NCI-H345 treated with DMSO at 0.1 percent for 48 hours (cell line): ENCODE data around the gene MALAT1.

Source experiments
- DNase-seq: peaks from one replicate; lab custom pipeline; 2025; ENCODE audit not compliant: unreplicated experiment; lab: John Stamatoyannopoulos, UW

MALAT1 gene

DNA sequence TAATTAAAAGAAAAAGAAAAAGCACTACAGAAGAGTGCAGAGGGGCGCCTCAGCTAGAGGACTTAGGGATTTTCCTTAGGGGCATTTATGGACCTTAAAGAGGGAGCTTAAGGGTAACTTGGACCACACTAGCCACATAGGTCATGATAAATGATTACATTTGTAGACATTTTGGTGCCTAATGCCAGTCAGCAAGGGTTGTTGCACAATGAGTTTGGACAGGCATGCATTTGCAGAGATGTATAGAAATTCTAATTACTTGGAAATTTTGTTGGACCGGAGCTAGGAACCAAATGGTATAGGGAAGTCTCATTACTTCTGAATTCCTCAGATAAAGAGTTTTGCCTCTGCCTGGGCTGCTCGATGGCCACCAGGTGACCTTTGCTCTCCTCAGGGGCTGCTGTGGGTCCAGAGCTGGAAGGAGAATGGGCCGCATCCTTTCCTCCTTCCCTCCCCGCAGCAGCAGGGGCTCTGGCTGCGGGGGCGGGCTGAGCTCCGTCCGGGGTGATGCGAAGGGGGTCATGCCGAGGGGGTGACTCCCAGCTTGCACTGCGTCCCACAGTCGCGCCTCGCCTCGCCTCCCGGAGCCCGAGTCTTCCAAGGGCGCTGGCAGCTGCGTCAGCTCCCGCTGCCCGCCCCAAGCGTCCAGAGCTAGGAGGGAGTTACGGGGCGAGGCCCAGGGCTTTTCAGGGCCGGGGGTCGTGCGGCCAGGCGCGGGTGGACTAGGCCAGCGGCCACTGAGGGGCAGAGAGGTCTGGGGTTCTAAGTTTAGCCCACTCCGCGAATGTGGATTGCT, 20.3 kb upstream of the MALAT1 start:
- DNase-seq = no peak

DNA sequence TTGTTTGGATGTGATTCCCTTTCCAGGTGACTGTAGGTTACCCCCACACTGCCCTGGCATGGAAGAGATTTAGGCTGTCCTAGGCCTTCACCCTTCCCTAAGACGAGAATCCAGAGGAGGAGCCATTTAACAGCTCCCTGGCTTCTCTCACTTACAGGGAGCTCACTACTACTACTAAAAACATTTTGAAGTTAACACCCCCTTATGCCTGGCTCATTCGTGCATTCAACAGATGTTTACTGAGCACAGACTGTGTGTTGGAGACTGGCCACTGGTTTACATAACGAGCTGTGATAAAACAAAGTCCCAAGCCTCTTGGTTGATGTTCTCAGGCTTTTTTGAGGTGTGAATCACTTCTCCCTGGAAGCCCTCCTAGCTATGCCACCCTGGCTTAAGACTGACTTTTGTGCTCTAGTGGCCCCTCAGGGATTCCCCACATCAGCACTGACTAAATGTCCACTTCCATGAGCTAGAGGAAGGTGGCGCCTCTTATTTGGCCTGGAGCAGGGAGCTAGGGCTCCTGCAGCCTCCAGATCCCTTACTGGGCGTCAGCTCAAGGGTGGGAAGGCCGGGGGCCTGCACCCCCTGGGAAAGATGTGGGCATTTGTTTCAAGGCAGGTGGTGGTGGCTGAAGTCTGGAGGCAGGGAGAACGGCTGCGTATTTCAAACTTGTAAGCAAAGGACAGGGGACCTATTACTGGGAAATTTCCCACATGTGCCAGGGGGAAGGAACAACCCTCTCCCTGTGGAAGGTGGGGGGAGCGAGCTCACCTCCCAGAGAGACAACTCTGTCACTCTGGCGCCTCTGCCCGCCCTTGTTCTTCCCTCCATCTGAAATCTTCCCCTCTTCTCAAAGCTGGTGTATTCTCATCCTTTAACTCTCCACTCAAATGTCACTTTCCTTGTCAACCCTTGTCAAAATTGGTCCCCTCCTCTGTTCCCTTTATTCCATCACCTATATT, 19.4 kb upstream of the MALAT1 start:
- DNase-seq = no peak

DNA sequence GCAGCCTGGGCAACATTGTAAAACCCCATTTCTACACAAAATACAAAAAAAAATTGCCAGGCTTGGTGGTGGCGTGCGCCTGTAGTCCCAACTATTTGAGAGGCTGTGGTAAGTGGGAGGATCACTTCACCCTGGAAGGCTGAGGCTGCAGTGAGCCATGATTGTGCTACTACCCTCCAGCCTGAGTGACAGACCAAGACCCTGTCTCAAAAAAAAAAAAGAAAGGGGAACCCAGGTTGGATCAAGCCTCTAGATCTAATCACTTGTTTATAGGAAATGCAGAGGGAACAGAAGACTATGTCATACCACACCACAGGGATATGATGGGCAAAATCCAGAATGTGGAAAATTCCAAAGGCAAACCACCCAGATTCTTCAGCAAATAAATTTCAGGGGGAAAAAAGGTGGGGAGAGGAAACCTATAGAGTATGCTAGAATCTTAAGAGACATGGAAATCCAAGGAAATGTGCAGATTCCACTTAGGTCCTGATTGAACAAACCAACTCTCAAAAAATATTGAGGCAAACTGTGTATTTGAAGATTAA, 16.5 kb upstream of the MALAT1 start:
- DNase-seq = no peak

DNA sequence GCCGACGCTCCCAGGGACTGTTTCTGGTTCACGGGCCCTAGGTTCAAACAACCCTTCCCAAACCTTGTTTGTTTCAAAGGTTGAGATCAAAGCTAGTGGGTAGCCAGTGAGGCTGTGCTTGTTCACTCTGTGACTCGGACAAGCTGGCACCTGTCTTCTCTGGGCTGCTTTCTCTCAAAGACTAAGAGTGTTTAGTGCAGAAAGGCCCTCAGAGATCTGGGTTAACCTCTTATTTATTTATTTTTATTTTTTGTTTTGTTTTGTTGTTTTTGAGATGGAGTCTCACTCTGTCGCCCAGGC, 13.0 kb upstream of the MALAT1 start:
- DNase-seq = no peak

DNA sequence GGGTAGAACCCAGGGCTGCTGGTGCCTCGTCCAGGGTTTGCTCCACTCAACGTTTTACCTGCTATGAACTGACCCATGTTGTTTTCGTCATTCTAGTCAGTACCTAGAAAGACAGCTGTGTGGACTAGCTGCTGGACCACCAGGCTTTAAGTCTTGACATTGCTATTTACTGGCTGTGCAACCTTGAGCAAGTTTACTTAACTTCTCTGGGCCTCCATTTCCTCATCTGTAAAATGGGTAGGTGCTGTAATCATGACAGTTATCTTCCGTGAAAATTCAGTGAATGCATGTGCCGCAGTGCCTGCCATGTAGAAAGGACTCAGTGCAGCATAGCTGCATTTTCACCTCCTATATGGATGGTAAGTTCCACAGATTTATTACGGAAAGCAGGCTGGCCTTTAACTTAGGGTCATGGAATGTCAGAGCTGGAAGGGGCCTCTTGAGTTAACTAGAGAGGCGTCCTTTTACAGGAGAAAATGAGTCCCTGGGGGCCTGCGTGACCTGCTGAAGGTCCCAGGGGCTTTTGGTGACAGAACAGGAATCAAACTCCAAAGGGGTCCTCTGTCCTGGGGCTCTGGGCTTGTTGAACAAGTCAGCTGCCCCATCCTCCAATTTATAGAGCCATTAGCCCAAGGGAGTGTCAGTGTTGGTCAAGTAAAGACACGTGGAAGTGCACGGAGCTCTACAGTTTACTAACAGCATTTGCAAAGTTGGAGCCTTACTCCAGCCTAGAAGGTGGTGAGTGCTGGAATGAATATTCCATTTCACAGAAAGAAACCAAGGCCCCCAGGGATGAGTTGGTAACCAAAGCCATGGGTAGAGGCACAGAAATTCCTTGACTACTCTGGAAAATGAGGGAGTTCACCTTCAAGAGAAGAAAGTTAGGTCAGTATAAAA, 12.0 kb upstream of the MALAT1 start:
- DNase-seq = no peak

- DNase-seq = peak; percentile 98
Measured at GRCh38 chr11:65487467-65488272, 11.2 kb upstream of the MALAT1 start.

DNA sequence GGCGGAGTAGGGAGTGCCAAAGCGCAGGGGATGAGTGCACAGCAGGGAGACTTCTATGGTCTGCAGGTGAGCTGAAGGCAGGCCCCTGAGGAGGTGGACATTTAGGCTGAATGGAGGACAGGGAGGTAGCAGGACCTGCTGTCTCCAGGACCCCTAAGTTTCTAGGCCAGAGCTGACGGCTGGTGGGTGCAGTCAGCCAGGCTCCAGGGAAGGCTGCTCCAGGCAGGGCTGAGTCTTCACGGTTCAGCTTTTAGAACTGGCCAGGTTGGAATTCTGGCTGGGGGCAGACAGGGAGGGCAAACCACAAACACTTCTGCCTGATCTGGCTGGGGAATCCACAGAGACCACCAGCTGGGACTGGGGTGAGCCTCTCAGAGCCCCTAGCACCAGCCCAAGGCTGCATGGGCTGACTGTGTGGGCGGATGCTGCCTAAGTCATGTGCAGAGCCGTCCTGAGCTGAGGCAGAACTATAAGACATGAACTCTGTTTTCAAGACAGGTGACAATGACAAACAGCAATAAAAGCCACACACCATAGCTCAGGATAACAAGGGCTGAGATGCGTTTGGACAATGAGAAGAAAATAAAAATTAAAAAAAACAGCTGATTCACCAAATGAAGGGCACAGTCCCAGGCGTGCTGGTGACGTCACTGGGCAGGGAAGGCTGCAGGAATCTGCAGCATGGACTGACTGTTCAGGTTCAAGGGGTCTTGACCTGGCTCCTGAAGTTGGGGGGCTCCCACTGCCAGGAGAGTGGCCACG, 10.4 kb upstream of the MALAT1 start:
- DNase-seq = no peak

GRCh38 chr11:65489035-65489705, 9.7 kb upstream of the MALAT1 start:
- no peak for DNase-seq

- DNase-seq = no peak
Measured at GRCh38 chr11:65489706-65490320, 9.0 kb upstream of the MALAT1 start.

DNA sequence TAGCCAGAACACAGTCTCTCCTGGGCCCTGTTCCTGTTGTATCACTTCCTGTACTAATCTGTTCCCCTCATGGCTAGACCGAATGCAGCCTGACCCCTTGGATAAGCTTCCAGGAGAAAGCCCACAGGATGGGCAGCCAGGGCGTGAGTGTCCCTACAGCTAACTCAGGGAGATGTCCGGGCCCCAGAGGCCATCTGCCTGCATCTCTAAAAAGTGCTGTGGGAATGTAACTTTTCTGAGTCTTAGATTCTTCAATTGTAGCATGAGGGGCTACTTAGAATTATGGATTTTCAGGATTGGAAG, 7.7 kb upstream of the MALAT1 start:
- no peak for DNase-seq

GRCh38 chr11:65491614-65492386, 7.0 kb upstream of the MALAT1 start:
- peak; percentile 94 for DNase-seq

- DNase-seq = no peak
Measured at GRCh38 chr11:65492387-65492636, 6.5 kb upstream of the MALAT1 start.

- DNase-seq = no peak
Measured at GRCh38 chr11:65492637-65493366, 6.0 kb upstream of the MALAT1 start.

DNA sequence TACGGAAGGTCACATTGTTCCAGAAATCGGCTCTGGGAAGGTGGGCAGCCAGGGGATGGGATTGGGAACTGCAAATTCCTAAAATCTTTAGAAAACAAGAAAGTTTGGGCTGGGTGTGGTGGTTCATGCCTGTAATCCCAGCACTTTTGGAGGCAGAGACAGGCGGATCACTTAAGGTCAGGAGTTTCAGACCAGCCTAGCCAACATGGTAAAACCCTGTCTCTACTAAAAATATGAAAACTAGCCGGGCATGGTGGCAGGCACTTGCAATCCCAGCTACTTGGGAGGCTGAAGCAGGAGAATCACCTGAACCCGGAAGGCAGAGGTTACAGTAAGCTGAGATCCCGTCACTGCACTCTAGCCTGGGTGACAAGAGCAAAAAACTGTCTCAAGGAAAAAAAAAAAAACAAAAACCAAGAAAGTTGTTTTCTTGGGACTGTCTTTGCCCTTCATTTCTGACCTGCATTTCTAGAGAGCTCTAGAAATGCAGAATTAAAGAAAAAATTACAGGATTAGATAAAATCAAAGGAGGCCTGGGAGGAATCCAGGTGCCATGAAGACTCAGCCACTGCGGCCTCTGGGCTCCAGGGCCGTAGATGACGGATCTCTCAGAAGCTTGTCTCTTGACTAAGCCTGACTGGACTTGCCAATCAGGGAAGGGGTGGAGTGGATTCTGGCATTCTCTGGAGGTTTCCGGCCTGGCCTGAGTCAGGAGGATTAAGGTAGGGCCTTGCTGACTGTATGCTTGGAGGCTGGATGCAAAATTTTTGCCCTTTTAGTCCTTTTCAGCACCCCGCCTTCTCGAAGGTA, 5.3 kb upstream of the MALAT1 start:
- DNase-seq = no peak

- DNase-seq = peak; percentile 55
Measured at GRCh38 chr11:65496304-65497140, 2.3 kb upstream of the MALAT1 start.
